Cardiac muscle cell (in vitro differentiated cells and primary cell): ENCODE results near the gene NECAB2. TPM values are rescaled to one million over a fixed set of nuclear protein-coding genes. Genes with fewer than 3 reads are reported as not detected.

ENCODE experiments used
- DNase-seq, 2 donors: peaks; one replicate each; pipeline versions ENCODE4 v3.0.0 to v3.0.0-alpha.2; 2010 to 2017; ENCODE audit warnings: low read depth in 1 of 2, low spot score in 1 of 2
- H3K27ac ChIP-seq: fragments of 200-600 bp; sonication (generic); 2 replicates; pipeline ENCODE4 v1.5.1; 2016
- H3K27me3 ChIP-seq: fragments of 200-600 bp; sonication (generic); 2 replicates; pipeline ENCODE4 v1.6.0; 2016; ENCODE audit warnings: control low read depth
- H3K36me3 ChIP-seq: fragments of 200-600 bp; sonication (generic); 2 replicates; pipeline ENCODE4 v1.5.1; 2016; ENCODE audit warnings: control low read depth
- H3K4me1 ChIP-seq: fragments of 200-600 bp; sonication (generic); 2 replicates; pipeline ENCODE4 v1.8.1; 2017; ENCODE audit warnings: low read depth, mild to moderate bottlenecking, mixed run types
- H3K4me3 ChIP-seq: fragments of 200-600 bp; sonication (generic); 2 replicates; pipeline ENCODE4 v1.5.1; 2016; ENCODE audit warnings: mild to moderate bottlenecking
- H3K9me3 ChIP-seq: fragments of 200-600 bp; sonication (generic); 2 replicates; pipeline ENCODE4 v1.5.1; 2017; ENCODE audit warnings: low read depth, mild to moderate bottlenecking, control low read depth
- polyA plus RNA-seq: library from polyadenylated mRNA; unstranded; fragments of >200 nt; fragmentation: Nextera tagmentation; extraction: Ambion mirVana; gene quantifications from 2 replicates; pipeline ENCODE4 v1.2.1, GENCODE V29; 2016
- total RNA-seq: library from RNA; depleted of rRNA; stranded (reverse); fragments of >200 nt; gene quantifications from 2 replicates; pipeline ENCODE4 v1.2.3, GENCODE V29; 2016
- TF ChIP-seq, protein P1 (sequence below): IDR thresholded peaks from 2 replicates; pipeline ENCODE4 v1.5.1; 2012; ENCODE audit warnings: low read depth, mild to moderate bottlenecking, low read length

The NECAB2 gene
- total and polyA plus RNA-seq, 2 experiments from 2014 or later = 0.63 to 2.2 TPM

DNA sequence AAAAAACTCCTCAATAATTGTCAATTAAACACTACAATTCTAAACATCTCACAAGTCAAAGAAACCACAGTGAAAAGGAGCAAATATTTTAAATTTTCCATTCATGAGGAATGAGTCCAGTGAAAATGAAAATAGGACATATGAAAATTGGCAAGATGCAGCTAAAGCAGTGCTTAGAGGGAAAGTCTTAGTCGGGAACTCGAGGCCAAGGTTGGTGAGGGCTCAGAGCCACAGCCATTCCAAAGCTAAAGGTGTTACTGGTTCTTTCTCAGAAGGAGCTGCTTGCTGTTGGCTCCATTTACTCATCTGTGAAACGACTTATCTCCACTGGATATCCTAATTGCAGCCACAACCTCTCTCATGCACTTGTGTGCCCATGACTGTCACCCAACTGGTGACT, 68.1 kb downstream of the NECAB2 start:
- H3K4me3 ChIP-seq = no peak overlapping the region
- TF ChIP-seq, protein P1, sequence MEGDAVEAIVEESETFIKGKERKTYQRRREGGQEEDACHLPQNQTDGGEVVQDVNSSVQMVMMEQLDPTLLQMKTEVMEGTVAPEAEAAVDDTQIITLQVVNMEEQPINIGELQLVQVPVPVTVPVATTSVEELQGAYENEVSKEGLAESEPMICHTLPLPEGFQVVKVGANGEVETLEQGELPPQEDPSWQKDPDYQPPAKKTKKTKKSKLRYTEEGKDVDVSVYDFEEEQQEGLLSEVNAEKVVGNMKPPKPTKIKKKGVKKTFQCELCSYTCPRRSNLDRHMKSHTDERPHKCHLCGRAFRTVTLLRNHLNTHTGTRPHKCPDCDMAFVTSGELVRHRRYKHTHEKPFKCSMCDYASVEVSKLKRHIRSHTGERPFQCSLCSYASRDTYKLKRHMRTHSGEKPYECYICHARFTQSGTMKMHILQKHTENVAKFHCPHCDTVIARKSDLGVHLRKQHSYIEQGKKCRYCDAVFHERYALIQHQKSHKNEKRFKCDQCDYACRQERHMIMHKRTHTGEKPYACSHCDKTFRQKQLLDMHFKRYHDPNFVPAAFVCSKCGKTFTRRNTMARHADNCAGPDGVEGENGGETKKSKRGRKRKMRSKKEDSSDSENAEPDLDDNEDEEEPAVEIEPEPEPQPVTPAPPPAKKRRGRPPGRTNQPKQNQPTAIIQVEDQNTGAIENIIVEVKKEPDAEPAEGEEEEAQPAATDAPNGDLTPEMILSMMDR = no peak
- no peaks in the 10 kb centered on the region for H3K4me1 ChIP-seq
- DNase-seq = no peak
- no peak overlapping the region for H3K27ac ChIP-seq
- H3K27me3 ChIP-seq = no peaks in the 10 kb centered on the region
- no peaks in the 10 kb centered on the region for H3K36me3 ChIP-seq
- H3K9me3 ChIP-seq = no peaks in the 10 kb centered on the region

DNA sequence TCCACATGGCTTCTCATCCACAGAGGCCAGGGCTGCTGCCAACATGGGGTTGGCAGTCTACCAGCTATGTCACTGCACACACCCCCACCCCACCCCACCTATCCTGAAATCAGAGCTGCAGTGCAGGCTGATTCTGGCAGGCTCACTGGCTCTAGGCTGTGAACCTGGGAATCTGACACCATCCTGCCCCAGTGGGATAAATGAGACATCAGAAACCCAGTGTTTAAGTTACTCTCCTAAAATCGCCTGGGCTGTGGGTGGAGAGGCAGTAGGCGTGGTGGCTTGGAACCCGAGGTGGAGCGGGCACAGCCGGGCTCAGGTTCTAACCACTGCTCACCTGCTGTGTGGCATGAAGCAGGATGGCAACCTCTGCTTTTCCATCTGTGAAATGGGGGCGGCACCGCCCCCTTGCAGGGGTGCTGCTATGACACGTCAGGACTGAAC, 69.0 kb downstream of the NECAB2 start:
- Histone ChIP-seq H3K27ac (no peak overlapping the region), H3K4me1 (no peaks in the 10 kb centered on the region), H3K36me3 (no peaks in the 10 kb centered on the region), H3K4me3 (no peak overlapping the region), H3K27me3 (no peaks in the 10 kb centered on the region), H3K9me3 (no peaks in the 10 kb centered on the region)
- TF ChIP-seq, protein P1 = no peak
- no peak for DNase-seq

DNA sequence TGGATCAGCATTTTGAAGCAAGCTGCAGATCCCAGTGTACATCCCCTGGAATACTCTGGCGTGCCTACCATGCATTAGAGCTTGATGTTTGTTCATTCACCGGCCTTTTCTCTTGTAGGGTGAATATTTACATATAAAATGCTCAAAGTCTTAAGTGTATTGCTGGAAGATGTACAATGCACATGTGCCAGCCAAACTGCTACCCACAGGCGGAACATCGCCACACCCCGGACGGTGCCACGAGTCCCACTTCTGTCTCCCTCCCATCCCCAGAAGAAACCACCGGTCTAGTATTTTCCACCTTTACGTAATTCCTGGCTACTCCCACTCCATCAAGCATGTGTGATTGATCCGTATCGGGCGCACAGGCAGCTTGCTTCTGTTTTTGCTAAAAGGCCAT, 70.4 kb downstream of the NECAB2 start:
- Histone ChIP-seq H3K4me3 (no peak overlapping the region), H3K36me3 (no peaks in the 10 kb centered on the region), H3K4me1 (peaks cover 12% of the 10 kb centered on the region), H3K9me3 (no peaks in the 10 kb centered on the region), H3K27me3 (no peaks in the 10 kb centered on the region), H3K27ac (no peak overlapping the region)
- DNase-seq = no peak
- TF ChIP-seq, protein P1 = no peak

DNA sequence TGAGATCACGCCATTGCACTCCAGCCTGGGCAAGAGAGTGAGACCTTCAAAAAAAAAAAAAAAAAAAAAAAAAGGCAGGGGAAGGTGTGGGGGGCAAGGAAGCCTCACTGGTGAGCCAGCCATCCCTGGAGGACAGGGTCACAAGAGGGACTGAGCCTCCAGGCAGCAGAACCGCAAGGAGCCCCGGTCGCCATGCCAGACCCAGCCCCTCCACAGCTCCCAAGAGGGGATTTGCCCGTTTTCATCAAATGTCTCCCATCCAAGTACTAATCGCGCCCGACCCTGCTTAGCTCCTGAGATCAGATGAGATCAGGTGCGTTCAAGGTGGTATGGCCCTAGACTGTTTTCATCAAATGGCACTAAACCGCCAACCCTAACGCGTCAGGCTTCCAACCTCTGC, 71.7 kb downstream of the NECAB2 start:
- Histone ChIP-seq H3K27me3 (no peaks in the 10 kb centered on the region), H3K27ac (no peak overlapping the region), H3K4me3 (no peak overlapping the region), H3K9me3 (no peaks in the 10 kb centered on the region), H3K36me3 (no peaks in the 10 kb centered on the region), H3K4me1 (peaks cover 17% of the 10 kb centered on the region)
- TF ChIP-seq, protein P1 = no peak
- no peak for DNase-seq

DNA sequence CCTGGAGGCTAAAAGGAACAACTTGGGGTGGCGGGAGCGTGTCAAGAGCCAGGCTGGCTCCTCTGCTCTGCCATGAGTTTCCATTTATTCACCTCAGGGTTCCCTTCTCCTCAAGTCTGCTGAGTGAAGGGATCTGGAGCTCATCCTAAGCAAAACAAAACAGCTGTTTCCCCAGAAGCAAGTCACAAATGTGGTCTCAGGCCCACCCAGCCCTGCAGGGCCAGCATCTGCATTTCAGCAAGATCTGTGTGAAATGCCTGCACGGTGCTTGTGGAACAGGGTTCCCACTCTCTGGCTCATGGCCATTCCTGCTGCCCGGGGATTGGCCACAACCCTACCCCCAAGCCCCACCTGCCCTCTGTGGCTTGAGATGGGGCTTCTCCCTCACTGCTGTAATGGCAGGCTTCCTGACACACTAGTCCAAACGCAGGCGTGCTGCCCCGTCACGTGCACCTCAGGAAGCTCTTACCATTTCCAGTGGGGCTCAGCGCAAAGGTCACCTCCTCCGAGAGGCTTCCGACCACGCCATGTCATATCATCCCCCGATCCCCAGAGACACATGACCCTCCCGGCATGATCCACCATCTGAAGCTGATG, 72.3 kb downstream of the NECAB2 start:
- TF ChIP-seq, protein P1 = no peak
- H3K27me3 ChIP-seq = no peaks in the 10 kb centered on the region
- no peak overlapping the region for H3K27ac ChIP-seq
- no peaks in the 10 kb centered on the region for H3K9me3 ChIP-seq
- H3K4me3 ChIP-seq = no peak overlapping the region
- H3K36me3 ChIP-seq = no peaks in the 10 kb centered on the region
- DNase-seq = no peak
- H3K4me1 ChIP-seq = peaks cover 17% of the 10 kb centered on the region
